Uterus (tissue), 4 donors: Measurements from ENCODE around the gene OR52E4. TPM values are rescaled to one million over a fixed set of nuclear protein-coding genes. Genes with fewer than 3 reads are reported as not detected.

Source experiments
- DNase-seq, 2 donors: peaks; one replicate each; pipeline ENCODE4 v3.0.0-alpha.2; 2019 to 2020
- H3K27ac ChIP-seq, 2 donors: fragments of 200-600 bp; sonication (generic); 1 replicate in 1 of 2; 2 replicates in 1 of 2; pipeline ENCODE4 v1.5.1; 2016 to 2018
- H3K27me3 ChIP-seq, 2 donors: fragments of 200-600 bp; sonication (generic); one replicate each; pipeline ENCODE4 v1.5.1; 2018 to 2019; ENCODE audit warnings: control low read depth in 1 of 2
- H3K36me3 ChIP-seq, 2 donors: fragments of 200-600 bp; sonication (generic); one replicate each; pipeline ENCODE4 v1.5.1; 2019; ENCODE audit warnings: control low read depth in 1 of 2
- H3K4me1 ChIP-seq, 2 donors: fragments of 200-600 bp; sonication (generic); one replicate each; pipeline ENCODE4 v1.5.1; 2018 to 2019; ENCODE audit warnings: control low read depth in 1 of 2
- H3K4me3 ChIP-seq, 2 donors: fragments of 200-600 bp; sonication (generic); 1 replicate in 1 of 2; 2 replicates in 1 of 2; pipeline ENCODE4 v1.5.1; 2018 to 2019; ENCODE audit warnings: mild to moderate bottlenecking in 1 of 2
- H3K9me3 ChIP-seq, 2 donors: fragments of 200-600 bp; sonication (generic); one replicate each; pipeline ENCODE4 v1.5.1; 2019; ENCODE audit warnings: control low read depth in 1 of 2
- POLR2A ChIP-seq, 2 donors: fragments of 450-650 bp; IDR thresholded peaks; one replicate each; pipeline ENCODE4 v1.6.1; 2016; ENCODE audit warnings: antibody characterized with exemption in 2 of 2, mild to moderate bottlenecking in 1 of 2, moderate library complexity in 1 of 2
- intact Hi-C: fragments of 100-400 bp; cut with DNase I; formaldehyde crosslinking; loops from one replicate; pipeline ENCODE4 v1.15.1; 2023; ENCODE audit warnings: low total_unique reads
- total RNA-seq, 4 donors: library from RNA; depleted of rRNA in 3 of 4; stranded (reverse); fragments of >200 nt in 3 of 4; gene quantifications; one replicate each; pipeline versions ENCODE4 v1.1.0 to v1.2.4, GENCODE V29; 2014 to 2023
- TF ChIP-seq, protein P1 (sequence below), 4 experiments: fragments of 200-600 bp in 2 of 4; fragments of 450-650 bp in 2 of 4; sonication (generic) in 2 of 4; IDR thresholded peaks; one replicate each; pipeline ENCODE4 v1.5.1; 2016 to 2019; ENCODE audit warnings: antibody characterized with exemption in 4 of 4, mild to moderate bottlenecking in 2 of 4, moderate library complexity in 1 of 4
- donor health status: DM: yes; HTN: yes; CAD: no.

The OR52E4 gene
- total RNA-seq, 4 donors from 2014 or later, result not detected

DNA sequence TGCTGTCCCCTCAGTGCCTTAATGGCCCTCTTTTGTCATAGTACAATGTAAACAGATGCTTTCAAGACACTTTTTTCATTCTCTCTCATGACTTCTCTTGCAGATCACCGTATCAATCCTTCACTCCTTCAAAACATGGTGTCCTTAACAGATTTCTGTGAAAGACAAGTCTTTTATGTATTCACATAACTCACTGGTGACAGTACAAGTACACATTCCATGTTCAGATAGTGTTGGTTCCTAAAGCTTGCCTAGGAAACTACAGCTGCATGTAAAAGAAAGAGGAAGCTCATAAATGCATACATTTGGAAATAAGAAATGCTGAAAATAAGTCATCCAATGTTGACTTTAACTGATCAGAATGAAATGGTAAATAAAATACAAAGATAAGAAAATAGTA, 33.7 kb upstream of the OR52E4 start:
- intact Hi-C loops, result no loop called here
- Histone ChIP-seq H3K9me3 (no peaks in the 10 kb centered on the region), H3K4me1 (no peaks in the 10 kb centered on the region), H3K4me3 (no peak overlapping the region), H3K27me3 (no peaks in the 10 kb centered on the region), H3K27ac (no peak overlapping the region), H3K36me3 (no peaks in the 10 kb centered on the region)
- TF ChIP-seq, protein P1, sequence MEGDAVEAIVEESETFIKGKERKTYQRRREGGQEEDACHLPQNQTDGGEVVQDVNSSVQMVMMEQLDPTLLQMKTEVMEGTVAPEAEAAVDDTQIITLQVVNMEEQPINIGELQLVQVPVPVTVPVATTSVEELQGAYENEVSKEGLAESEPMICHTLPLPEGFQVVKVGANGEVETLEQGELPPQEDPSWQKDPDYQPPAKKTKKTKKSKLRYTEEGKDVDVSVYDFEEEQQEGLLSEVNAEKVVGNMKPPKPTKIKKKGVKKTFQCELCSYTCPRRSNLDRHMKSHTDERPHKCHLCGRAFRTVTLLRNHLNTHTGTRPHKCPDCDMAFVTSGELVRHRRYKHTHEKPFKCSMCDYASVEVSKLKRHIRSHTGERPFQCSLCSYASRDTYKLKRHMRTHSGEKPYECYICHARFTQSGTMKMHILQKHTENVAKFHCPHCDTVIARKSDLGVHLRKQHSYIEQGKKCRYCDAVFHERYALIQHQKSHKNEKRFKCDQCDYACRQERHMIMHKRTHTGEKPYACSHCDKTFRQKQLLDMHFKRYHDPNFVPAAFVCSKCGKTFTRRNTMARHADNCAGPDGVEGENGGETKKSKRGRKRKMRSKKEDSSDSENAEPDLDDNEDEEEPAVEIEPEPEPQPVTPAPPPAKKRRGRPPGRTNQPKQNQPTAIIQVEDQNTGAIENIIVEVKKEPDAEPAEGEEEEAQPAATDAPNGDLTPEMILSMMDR (IDR thresholded peaks at IDR 0.05), result no peak
- TF ChIP-seq POLR2A (IDR thresholded peaks at IDR 0.05), result no peak
- DNase-seq, result no peak

DNA sequence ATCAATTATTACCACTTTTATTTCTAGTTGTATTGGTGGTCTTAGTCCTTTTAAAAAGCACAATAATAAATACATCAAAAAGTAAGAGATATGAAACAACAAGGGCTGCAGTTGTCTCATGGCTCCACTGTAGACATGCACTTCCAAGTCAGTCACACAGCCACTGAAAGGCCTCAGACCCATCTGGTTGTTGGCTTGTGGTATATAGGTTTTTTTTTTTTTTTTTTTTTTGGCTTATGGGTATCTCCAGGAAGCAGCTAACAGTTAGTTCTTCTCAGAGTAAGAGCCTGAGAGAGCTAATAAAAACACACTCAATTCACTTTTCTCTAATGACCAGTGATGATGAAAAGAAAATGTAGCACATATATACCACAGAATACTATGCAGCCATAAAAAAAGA, 32.7 kb upstream of the OR52E4 start:
- DNase-seq, result no peak
- H3K4me3 ChIP-seq, result no peak overlapping the region
- H3K9me3 ChIP-seq, result no peaks in the 10 kb centered on the region
- no peak overlapping the region for H3K27ac ChIP-seq
- H3K36me3 ChIP-seq, result no peaks in the 10 kb centered on the region
- intact Hi-C loops, result no loop called here
- no peak for TF ChIP-seq POLR2A (IDR thresholded peaks at IDR 0.05)
- no peaks in the 10 kb centered on the region for H3K4me1 ChIP-seq
- H3K27me3 ChIP-seq, result no peaks in the 10 kb centered on the region

DNA sequence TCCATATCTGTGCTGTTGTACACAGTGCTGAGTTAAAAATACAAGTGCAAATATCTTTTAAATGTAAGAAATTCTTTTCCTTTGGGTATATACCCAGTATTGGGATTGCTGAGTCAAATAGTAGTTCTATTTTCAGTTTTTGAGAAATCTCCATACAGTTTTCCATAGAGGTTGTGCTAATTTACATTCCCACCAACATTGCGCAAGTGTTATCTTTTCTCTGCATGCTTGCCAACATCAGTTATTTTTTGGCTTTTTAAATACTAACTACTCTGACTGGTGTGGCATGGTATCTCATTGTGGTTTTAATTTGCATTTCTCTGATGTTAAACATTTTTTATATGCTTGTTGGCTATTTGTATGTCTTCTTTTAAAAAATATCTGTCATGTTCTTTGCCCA, 29.4 kb upstream of the OR52E4 start:
- no peaks in the 10 kb centered on the region for H3K27me3 ChIP-seq
- intact Hi-C loops, result no loop called here
- no peaks in the 10 kb centered on the region for H3K4me1 ChIP-seq

DNA sequence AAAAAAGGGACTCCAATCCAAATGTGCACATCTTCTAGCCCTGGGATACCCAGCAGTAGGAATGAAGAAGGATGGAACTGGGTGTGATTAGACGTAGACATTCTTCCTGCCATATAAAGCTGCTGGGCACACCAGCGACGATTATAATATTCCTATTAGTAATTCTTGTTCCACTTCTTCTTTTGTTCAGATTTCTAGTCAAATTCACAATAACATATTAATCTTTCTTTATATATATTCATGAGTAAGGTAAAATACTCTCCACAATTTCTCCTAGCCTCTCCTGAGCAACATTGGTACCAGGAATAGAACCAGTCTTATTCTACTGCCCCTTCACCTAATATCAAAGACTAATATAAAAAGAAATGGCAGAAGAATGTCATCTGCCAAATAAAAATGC, 22.8 kb upstream of the OR52E4 start, which contains the start of gene OR52E8:
OR52E8 (minus strand) TSS at position 101 of the 400 bp plus-strand sequence; CDS start at position 101, 0 bp downstream.
- no peak within 1 kb of the TSS for H3K27ac ChIP-seq
- H3K27me3 ChIP-seq, result no peaks in the 10 kb centered on the region
- H3K9me3 ChIP-seq, result no peaks in the 10 kb centered on the region
- H3K36me3 ChIP-seq, result no peaks in the 10 kb centered on the region
- no peaks in the 10 kb centered on the region for H3K4me1 ChIP-seq
- H3K4me3 ChIP-seq, result no peak within 1 kb of the TSS
- intact Hi-C loops, result no loop called here
- TF ChIP-seq, protein P1 (IDR thresholded peaks at IDR 0.05), result no peak
- TF ChIP-seq POLR2A (IDR thresholded peaks at IDR 0.05), result no peak
- DNase-seq, result no peak

More for the DNA sequence above, 29.4 kb upstream of the OR52E4 start:
- no peak for DNase-seq
- Histone ChIP-seq H3K36me3 (no peaks in the 10 kb centered on the region), H3K27ac (no peak overlapping the region), H3K9me3 (no peaks in the 10 kb centered on the region), H3K4me3 (no peak overlapping the region)
- TF ChIP-seq POLR2A (IDR thresholded peaks at IDR 0.05), result no peak
- TF ChIP-seq, protein P1 (IDR thresholded peaks at IDR 0.05), result no peak

DNA sequence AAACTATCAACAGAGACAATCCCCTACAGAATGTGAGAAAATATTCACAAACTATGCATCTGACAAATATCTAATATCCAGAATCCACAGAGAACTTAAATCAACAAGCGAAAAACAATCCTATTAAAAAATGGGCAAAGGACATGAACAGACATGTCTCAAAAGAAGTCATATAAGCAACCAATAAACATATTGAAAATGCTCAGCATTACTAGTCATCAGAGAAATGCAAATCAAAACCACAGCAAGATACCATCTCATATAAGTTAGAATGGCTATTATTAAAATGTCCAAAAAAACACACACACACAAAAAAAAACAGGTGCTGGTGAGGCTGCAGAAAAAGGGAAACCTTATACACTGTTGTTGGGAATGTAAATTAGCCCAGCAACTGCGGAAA, 14.6 kb upstream of the OR52E4 start:
- Histone ChIP-seq H3K36me3 (no peaks in the 10 kb centered on the region), H3K4me3 (no peak overlapping the region), H3K27me3 (no peaks in the 10 kb centered on the region), H3K4me1 (no peaks in the 10 kb centered on the region), H3K27ac (no peak overlapping the region), H3K9me3 (no peaks in the 10 kb centered on the region)
- TF ChIP-seq, protein P1 (IDR thresholded peaks at IDR 0.05), result no peak
- TF ChIP-seq POLR2A (IDR thresholded peaks at IDR 0.05), result no peak
- DNase-seq, result no peak
- intact Hi-C loops, result no loop called here

DNA sequence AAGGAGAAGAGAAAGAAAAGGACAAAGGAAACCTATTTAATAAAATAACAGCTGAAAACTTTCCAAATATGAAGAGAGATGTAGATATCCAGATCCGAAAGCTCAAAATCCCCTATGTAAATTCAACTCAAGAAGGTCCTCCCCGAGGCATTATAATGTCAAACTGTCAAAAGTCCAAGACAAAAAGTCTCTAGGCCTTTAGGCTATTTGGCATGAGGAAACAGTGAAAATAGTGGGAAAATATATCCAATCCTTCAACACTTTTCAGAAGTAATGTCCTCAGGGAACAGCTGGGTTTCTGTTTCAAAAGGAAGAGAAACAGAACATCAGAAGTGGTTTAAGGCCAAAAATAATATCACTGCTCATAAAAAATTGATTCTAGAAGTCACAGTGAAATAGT, 1.9 kb upstream of the OR52E4 start:
- no peaks in the 10 kb centered on the region for H3K36me3 ChIP-seq
- no peak overlapping the region for H3K27ac ChIP-seq
- H3K27me3 ChIP-seq, result no peaks in the 10 kb centered on the region
- H3K4me1 ChIP-seq, result no peaks in the 10 kb centered on the region
- no peaks in the 10 kb centered on the region for H3K9me3 ChIP-seq
- TF ChIP-seq POLR2A (IDR thresholded peaks at IDR 0.05), result no peak
- TF ChIP-seq, protein P1 (IDR thresholded peaks at IDR 0.05), result no peak
- intact Hi-C loops, result no loop called here
- no peak for DNase-seq
- no peak overlapping the region for H3K4me3 ChIP-seq
